Activated T-cell treated with anti-CD3 and anti-CD28 coated beads for 24 hours (primary cell): ENCODE results near the gene DPP9.

Experiments
- DNase-seq: peaks from one replicate; pipeline ENCODE4 v3.0.0-alpha.2; 2020; ENCODE audit warnings: low read depth

DPP9 gene

DNA sequence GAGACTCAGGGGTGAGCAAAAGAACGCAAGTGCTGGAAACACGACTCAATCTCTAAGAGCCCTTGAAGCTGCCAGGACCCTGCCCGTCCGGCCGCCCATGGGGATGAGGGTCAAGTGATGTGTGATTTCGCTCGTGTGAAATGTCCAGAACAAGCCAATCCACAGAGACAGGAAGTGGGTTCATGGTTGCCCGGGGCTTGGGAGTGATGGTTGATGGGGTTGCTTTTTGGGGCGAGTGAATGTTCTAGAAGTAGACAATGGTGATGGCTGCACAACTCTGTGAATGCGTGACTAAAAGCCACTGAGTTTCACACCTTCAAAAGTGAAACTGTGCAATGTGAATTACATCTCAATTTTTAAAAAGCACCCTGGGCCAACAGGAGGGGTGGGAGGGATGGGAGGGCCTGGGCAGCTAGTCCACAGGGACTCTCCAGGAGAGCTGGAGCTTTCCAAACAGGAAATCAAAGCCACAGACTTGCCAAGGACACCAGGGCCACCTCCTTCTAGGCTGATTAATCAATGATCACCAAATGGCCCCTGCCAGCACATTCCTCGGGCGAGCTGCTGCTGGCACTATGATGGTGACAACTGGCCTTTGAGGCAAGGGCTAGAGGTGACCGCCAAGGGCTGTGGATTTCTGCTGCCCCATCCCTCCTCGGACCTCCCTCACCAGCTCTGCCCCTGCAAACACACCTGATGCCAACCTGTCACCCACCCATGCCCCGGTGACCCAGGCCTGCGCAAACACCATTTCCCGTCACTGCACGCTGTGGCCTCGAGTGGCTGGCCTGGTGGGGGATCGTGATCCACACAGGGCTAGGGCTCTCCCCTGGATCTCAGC lies 14.0 kb downstream of the DPP9 start:
- no peak for DNase-seq

DNA sequence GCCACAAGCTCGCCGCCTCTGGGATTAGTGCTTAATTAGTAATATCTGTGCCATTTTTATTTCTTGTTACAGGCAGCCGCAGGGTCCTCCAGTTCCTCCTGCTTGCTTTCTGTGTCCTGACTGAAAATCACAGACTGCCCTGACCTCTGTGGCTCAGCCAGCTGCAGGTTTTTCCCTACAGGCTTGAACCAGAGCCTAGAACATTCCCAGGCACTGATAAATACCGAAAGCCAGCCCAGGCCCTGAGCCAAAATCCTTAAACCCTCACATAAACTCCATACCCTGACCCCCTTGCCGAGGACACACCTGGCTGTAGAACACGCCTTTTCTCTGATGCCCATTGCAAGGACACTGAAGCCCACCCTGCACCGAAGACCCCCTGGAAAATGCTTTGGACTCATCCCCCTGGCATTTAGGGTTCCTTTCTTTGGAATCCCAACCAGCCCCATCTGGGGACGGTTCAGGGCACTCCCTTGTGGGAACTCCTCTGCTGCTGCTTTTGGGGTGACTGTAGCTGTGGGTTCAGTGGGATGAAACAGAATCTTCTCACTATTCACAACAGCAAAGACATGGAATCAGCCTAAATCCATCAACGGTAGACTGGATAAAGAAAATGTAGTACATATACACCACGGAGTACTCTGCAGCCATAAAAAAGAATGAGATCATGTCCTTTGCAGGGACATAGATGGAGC lies 15.5 kb downstream of the DPP9 start:
- no peak for DNase-seq

DNA sequence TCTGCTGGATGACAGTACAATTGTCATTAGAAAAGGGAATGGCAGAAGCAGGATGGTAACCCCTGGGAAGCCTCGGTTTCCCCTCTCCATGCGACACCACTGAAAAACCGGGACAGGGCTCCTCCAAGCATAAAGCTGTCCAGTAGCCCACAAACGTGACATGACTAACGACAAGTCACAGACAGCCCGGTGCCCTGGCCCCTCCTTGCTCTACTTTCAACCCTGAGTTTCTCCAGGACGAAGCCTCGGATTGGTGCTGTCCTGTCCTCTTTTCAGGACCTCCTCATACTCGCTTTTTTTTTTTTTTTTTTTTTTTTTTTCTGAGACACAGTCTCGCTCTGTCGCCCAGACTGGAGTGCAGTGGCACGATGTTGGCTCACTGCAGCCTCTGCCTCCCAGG lies 16.3 kb downstream of the DPP9 start:
- DNase-seq = no peak

DNA sequence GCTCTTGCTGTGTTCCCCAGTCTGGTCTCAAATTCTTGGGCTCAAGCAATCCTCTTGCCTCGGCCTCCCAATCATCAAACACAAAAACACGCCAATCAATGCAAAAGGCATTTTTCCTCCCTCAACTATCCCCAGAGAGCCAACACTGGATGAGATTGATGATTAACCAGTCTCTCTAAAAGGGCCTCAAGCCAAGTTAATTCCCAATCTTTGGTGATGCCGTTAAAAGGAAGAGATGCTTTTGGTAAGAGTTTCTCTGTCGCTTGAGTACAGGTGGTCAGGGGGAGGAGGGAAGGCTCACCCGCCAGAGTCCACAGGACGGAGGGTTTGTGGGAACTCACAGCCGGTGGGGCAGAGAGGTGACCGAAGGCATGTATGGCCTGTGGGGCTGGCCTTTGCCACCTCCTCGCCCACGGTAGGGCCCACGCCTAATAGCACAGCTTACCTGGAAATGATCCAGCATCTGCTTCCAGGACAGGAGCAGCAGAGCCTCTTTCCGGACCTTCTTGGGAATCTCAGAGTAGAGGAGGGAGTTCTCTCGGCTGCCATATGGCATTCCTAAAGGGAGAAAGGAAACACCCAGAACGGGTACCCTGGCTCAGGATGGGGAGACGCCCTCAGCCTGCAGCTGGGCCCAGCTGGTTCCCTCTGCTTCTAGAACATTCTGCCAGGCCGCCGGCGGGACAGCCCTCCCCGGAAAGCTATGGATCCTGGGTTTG lies 18.1 kb downstream of the DPP9 start:
- DNase-seq = no peak

DNA sequence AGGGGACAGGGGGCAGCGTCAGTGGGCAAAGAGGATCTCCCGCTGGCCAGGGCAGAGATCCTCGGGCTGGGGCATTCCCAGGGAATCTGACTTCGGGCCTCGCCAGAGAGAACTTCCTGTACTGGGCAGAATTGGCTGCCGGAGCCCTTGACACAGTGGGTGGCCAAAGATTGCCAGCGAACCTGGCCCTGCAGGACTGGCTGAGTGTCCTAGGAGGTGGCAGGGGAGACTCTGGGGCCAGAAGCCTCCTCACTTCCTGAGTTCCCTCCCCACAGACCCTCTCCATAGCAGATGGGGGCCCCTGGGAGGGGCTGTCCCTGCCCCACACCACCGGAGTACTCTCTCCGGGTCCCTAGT lies 19.3 kb downstream of the DPP9 start:
- DNase-seq = no peak

DNA sequence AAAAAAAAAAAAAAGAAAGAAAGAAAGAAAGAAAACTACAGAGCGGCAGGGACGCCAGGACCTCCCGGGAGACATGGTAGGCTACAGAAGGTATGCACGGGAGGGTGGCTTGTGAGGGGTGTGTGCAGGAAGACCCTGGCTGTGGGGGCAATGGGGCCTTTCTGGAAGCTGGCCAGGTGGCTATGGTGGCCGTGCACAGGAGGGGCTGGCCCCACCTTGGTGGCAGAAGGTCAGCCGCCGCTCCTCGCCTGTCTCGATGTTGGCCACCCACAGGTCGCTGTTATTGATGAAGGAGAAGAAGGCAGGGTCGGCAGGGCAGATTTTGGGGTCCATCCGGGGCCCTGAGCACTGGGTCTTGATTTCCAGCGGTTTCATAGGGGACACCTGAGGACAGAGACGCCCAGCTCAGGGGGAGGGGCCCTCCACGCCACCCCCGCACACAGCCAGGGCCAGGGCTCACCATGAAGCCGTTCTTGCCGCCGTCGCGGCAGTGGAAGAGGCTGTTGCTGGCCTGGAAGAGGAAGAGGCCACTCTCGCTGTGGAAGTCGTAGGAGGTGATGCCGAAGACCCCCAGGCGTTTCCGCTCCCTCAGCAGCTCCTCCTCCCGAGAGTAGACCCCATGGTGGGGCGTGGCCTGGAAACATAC lies 19.8 kb downstream of the DPP9 start:
- DNase-seq = no peak

DNA sequence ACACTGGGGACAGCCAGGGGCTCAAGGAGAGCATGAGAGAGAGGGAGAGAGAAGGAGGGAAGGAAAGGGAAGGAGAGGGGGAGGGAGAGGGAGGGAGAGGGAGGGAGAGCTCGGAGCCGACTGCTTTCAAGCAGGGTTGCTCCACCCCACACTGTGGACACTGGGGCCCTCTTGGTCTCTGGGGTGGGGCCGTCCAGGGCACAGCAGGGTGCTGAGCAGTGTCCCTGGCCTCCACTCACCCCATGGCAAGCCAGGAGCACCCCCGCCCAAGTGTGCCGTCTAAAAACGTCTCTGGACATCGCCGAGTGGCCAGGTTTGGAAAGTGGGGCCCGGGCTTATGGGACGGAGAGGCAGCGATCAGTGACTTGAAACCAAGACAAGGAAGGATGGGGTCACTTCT lies 20.9 kb downstream of the DPP9 start:
- DNase-seq = no peak

DNA sequence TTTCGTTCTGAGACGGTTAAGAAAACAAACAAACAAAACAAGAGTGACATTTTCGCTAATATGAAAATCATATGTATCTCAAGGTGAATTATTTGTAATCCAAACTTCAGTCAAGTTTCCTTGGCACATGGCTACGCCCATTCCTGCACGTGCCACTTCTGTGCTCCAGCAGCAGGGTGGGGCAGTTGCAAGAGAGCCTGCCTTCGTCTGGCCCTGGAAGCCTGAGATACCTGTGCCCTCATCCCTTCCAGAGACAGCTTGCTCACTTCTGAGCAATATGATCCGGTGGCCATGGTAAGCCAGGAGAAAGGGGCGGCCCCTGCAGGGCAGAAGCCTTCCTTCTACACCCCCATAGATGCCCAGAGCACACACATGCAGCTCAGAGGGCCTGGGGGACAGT lies 22.1 kb downstream of the DPP9 start:
- no peak for DNase-seq

DNA sequence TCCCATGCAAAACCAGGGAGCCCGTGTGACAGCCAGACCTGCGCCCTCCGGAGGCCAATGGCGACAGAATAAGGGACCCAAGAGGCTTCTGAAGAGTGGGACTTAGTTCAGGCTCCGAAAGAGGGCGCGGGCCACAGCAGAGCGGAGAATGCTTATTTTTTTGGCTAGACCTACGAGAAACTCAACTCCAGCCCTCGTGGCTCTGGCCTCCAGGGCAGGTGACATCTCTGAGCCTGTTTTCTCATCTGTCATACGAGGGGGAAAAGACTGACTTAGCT lies 23.0 kb downstream of the DPP9 start:
- DNase-seq = no peak

DNA sequence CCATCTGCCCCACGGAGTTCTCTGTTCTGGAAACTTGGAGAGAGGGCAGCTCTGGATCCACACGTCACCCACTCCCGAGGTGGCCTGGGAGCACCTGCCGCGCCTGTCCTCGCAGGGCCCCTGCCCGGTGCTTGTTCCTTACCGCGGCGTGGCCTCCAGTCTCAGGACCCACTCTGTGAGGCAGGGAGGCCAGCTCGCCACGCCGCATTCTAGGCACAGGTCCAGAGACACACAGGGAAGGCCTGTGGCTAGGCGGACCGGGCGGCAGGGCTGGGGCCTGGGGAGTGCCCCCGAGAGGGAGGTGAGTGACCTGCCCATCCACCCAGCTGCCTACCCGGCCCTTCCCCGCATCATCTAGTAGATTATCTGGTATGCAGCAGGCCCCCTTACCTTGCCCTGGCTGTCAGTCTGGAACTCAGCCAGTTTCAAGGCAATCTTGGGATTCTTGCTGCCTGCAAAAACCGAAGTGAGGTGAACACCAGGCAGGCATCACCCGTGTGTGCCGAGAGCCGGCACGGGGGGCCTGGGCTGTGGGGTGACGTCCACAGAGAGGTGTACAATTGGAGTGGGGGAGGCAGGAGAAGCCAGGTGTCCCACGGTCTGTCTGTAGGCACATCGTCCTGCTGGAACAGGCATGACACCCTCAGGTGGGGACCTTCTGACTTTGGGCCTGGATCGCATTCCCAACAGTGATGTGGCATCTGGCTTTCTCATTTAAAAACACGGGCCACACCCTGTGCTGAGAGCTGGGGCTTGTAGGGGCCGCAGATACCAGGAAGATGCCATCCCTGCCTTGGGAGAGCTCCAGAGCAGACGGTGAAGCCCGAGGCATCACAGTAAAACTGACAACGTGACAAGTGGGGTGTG lies 23.6 kb downstream of the DPP9 start:
- DNase-seq = no peak

DNA sequence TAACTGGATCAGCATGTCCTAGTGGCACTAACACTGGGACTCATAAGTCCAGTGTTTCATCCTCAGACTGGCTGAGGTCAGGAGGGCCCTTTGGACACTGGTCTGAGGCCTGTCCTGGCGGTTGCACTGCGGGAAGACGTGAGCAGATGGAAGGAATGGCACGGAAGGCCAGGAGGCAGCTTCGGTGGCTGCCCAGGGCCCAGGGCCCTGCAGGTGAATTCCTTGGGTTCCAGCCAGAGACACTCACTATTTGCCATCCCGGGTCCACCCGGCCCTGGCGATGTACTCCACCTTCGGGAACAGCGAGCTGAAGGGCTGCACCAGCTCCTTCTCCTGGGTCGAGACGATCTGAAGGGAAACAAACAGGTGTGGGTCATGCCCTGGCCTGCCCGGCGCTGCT lies 26.3 kb downstream of the DPP9 start:
- no peak for DNase-seq

DNA sequence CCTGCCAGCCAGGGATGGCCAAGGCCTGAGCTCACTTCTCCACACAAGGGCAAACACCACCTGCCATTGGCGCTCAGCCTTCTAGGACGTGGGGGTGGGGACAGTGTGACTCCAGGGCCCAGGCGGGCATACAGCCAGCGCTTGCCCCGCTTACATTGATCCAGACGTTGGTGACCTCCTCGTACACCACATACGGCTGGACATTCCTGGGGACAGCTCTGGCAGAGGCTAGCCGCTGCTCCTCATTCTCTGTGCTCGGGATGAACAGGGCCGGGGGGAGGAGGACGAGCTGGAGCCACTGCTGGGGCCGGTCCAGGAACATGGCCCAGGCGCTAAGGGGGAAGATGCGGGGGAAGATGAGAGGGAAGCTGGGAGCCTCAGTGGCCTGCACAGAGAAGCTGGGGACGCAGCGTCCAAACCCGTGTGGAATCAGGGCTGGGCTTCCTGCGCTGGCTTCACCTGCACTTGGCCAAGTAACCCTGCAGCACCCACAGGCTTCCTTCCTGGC lies 28.4 kb downstream of the DPP9 start:
- no peak for DNase-seq

DNA sequence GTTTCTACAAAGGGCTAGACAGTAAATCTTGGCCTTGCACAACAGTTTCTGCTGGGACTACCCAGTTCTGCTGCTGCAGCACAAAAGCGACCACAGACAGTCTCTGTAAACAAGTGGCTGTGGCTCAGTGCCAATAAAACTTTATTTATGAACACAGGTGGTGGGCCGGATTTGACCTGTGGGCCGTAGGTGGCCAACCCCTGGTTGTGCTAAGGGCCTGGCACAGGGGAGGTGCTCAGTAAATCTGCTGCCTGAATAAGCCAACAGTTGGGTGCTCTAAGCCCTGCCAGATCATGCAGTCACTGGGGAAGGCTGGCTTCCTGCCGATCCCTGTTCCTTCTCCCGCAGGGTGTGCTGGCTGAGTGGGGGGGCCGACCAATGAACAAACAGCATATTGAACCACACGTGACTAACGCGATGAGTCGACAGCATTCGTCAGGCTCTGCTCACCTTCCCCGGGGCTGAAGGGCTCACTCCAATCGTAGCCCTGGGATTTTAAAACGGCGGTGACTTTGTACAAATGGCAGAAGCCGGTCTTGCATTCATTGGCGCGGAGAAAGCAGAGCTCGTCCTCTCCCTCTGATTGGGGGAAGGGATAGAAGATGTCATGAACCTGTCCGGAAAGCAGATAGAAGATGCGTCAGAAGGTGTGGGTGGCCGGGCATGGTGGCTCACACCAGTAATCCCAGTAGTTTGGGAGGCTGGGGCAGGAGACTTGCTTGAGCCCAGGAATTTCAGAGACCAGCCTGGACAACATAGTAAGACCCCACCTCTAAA lies 29.2 kb downstream of the DPP9 start:
- DNase-seq = no peak

DNA sequence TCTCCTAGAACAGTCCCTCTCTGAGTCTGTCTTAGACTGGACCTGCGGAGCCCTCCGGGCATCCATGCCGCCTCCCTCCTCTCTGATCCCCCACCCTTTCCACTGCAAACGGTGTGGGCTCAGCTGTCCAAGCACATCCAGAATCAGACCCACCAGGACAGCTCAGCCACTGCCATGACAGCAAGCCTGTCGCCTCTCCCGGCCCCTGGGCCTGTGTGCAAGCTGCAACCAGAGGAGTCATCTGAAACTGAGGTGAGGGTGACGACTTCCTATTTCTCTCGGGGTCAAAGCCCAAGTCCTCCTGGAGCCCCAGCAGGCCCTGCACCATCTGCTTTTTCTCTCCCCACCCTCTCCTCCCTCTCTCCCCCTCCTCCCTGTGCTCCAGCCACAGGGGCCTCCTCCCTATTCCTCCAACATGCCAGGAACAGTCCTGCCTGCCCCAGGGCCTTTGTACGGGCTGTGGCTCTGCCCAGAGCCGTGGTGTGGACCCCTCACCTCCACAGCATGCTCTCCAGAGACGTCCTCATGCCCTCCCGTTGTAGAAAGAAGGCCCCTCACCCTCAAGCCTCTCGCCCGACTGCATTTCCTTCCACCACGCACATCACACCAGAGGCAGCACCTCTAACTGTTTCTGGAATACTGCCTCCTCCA lies 30.0 kb downstream of the DPP9 start:
- DNase-seq = no peak

DNA sequence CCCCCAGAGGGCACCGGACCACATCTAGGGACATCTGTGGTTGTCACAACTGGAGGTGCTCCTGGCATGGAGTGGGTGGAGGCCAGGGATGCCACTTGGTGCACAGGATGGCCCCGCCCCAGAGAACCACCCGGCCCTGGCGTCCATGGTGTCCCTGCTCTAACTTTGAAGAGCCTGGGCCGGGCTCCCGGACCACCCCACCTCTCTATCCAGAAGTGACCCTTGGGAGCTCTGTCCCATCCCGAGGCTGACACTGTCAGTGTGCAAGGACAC lies 30.6 kb downstream of the DPP9 start:
- DNase-seq = no peak

DNA sequence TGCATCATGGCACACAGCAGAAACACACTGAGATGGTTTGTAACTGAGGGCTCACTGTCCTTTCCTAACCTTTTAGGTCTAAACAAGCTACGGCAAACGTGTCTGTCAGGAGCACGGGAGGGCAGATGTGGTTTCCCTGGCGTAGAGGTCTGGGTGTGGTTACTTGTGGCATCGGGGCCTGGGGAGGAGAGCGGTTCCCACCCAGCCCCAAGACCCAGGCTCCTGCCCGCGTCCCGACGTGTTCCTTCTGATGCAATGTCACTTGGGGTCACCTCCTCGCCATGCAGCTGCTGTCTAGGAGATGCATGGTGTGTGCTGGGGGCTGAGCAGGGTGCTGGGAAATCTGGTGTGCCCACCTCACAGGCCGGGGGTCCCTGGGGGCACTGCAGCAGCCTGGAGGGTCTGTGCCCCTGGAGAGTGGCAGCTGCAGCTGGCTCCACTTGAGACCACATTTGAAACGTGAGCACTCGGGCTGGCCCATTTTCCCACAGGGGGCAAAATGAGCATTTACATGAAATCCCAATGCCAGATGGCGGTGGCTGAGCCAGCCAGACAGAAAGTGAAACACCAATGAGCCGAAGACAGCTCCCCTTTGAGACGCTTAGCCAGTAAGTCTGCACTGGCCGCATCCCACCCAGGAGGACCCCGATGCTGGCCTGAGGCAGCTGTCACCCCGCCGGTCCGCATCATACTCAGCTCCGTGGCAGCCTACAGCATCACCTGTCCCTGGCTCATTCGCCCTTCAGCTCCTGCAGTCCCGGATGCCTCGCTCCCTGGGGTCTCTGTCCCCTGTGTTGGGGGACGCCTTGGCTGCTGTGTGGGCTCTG lies 31.2 kb downstream of the DPP9 start:
- DNase-seq = no peak

DNA sequence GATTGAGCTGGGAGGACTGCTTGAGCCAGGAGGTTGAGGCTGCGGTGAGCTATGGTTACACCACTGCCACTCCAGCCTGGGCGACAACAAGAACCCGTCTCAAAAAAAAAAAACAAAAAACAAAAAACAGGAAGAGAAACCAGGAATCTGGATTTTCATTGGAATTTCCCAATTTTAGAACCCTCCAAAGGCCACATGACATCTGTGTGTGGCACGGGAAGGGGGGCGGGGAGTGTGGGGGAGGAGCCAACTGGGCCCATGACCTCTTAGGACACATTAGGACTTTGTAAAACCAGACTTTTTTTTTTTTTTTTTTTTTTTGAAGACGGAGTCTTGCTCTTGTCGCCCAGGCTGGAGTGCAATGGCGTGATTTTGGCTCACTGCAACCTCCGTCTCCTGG lies 32.3 kb downstream of the DPP9 start:
- no peak for DNase-seq

DNA sequence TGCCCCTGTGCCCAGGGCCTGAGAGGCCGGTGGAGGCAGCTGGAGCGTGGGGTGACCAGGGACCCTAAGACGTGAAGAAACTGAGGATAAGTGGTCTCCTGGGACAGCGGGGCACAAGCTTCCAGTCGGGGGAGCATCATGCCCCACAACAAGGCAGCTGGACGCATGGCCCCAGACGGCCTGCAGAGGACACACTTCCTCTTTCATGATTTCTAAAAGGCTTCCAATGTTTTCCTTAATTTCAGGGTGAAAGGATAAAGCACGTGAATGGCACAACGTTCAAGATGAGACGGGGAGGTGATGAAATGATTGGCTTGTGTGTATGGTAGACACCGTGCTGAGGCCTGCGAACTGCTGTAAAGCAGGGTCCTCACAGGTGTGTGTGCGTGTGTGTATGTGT lies 33.3 kb downstream of the DPP9 start:
- DNase-seq = no peak

DNA sequence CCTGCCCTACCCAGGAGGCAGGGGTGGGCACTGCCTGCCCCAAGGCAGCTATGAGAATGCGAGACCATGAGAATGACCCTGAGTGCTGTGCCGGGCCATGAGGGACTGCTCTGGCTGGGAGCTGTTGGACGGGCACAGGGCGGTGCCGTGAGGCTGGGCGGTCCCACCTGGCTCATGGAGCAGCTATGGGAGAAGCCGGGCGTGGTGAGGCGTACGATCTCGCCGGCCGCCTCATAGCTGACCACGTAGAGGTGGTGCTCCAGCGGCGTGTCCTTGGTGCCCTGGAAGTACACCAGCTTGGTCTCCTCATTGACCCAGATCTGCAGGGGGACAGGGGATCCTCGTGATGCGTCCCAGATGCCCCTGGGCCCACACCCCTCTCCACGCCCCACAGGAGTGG lies 34.2 kb downstream of the DPP9 start:
- DNase-seq = no peak

DNA sequence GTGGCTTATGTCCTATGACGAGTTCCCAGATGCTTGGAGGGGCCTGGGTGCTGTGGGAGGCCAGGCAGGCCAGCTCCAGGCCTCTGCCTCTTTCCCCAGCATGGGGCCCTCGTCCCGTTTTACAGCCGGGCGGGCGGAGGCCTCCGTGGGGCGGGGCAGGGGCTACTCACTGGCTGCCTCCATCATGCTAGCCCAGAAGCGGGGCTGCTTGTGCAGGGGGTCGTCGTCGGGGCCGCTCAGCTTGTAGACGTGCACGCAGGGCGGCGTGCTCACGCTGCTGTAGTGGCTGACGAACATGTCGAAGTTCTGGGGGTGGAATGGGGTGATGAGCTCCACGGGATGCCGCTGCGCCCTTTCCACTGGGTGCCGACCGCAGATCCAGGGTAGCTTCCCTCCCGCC lies 35.1 kb downstream of the DPP9 start:
- DNase-seq = no peak
